Measurements from ENCODE around the gene TLE1. TPM values are rescaled to one million over a fixed set of nuclear protein-coding genes. Genes with fewer than 3 reads are reported as not detected.
"Not testable (repeated sequence)": the region's sequence is repeated elsewhere in the genome, so short reads cannot be mapped to it uniquely, and the experiment has no call there.

Gene TLE1
- total RNA-seq, 1 donor from 2014 or later = 10.2 TPM

DNA sequence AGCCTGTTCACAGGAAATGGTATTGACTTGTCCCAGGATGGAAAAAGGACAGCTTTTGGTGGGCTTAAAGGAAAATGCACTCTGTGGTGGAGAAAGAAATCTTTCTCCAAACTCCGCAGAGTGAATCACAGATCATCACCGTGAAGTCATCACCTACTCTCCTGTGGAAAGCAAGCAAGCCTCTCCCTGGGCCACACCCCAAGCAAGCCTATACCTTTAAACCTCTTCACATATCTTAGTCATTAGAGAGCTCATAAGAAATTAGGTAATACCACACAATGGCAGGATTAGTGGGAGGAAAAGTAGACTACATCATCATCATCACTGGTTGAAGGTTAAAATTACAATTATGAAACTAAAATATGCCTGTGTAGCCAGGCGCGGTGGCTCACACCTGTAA lies 23.2 kb downstream of the TLE1 start:
- intact Hi-C loops (cut with micrococcal nuclease) = no loop called here
- ATAC-seq (no peak), DNase-seq (no peak)

DNA sequence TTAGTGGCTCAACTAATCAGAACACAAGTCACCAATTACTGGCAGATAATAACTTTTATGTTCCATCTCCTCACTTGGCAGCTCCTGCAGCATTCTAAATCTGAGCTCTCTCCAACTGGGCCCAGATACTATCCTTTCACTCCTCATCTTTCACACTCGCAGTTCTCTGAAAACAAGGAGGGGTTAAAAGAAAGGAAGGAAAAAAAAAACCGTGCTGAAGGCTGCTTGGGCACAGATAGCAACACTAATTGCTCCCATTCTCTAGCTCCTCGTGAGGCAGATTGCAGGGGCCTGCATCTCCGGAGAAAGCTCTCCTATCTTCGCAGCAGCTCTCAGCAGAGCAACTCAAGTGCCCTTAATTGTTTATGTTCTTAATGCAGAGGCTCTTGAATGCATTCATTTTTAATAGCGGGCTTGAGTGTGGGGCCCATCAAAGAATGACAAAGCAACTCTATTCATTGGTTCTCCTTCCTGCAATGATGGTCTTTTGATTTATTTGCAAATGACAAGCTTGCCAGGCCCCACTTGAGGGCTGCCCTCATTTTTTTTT lies 23.9 kb downstream of the TLE1 start:
- peak; percentile 82 for ATAC-seq
- no peak for DNase-seq
- intact Hi-C loops (cut with micrococcal nuclease) = no loop called here

DNA sequence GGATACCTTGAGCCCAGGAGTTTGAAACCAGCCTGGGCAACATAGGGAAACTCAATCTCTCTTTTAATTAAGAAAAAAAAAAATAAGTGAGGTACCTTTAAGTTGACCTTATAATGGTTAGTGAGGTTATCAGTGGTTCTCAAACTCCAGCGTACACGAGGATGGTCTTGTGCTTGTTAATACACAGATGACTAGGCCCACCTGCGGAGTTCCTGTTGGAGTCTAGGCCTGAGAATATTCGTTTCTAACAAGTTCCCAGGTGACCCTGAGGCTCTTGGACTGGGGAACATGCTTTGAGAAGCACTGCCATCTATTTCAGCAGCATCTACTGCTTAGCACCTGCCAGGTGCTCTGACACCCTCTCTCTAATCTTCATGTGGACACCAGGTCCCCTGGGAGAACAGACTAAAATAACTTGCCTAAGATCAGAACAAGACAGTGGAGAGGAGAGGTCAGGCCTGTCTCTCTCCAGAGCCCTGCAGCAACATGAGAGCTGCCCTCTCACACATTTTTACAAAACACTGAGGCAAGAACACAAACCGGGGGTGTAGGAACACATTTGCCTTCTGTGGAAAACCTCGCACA lies 24.6 kb downstream of the TLE1 start:
- ATAC-seq (peak; percentile 84), DNase-seq (no peak)
- intact Hi-C loops (cut with micrococcal nuclease) = no loop called here

DNA sequence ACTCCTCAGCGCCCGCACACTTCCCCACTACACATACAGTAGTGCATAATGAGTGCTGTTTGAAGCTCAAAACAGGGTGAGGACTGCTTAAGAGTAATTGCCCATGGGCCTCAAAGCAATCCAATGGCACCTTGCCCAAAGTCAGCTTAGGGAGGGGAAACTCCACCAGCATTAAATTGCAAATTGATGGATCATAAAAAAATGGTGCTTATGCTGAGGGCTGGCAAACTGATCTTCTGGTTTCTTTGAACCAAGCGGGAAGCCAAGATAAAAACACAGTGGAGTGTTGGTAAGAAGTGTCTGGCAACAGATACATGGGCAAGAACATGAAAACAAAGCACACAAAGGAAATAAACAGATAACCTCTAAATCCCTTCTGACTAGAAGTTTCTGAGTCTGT lies 28.0 kb downstream of the TLE1 start:
- ATAC-seq = no peak
- intact Hi-C loops (cut with micrococcal nuclease) = no loop called here
- no peak for DNase-seq

DNA sequence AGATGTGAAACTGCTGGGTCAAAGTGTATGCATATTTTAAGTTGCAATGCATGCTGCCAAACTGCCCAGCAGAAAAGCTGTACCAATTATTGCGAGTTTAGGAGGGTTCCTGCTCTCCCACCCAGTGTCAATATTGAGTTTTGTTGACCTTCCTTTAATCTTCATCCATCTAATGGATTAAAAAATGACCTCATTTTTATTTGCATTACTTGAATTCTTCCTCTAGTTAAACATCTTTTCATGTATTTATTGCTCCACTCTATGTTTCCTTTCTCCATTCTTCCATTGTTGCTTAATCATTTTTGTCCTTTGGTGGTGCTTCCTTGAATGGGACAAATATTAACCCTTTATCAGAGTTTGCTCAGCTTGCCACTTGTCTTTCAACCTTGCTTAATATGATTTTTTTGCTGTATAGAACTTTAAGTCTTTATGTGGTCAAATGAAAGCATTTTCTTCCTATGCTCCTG lies 32.4 kb downstream of the TLE1 start:
- DNase-seq (no peak), ATAC-seq (no peak)
- intact Hi-C loops (cut with micrococcal nuclease) = no loop called here

DNA sequence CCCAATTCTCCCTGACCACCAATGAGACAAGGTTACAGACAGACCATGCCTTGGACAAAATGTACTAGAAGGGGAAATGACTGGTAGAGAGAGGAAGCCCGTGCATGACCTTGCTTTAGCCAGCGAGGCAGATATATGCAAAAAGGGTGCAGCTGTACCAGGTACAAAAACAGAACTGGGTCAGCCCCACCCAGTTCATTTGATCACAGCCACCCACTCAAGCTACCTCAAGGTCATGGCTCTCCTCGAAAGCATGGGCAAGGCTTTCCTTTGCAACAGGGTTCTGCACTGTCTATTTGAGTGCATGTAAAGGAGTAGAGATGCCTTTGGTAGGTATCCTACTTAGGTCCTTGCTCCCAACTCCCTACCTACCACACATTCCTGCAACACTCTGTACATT lies 33.3 kb downstream of the TLE1 start:
- intact Hi-C loops (cut with micrococcal nuclease) = no loop called here
- ATAC-seq = peak; percentile 27
- DNase-seq = no peak

DNA sequence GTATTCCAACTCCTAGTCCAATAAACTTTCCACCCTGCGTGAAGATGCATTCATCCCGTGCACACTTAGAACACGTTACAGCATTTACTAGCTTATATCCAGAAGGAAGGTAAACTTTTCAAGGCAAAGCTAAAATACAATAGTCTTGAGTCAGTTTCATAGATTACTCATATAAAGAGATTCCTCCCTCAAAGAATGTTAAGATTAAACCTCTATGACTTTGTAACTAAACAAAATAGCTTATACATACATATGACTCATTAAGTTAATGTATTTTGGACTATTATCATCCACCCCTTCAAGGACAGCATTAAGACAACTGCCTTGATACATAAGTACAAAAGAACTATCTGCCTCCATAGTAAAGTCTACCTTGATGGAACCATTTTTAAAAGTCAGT lies 36.1 kb downstream of the TLE1 start:
- intact Hi-C loops (cut with micrococcal nuclease) = no loop called here
- no peak for ATAC-seq
- DNase-seq = no peak

DNA sequence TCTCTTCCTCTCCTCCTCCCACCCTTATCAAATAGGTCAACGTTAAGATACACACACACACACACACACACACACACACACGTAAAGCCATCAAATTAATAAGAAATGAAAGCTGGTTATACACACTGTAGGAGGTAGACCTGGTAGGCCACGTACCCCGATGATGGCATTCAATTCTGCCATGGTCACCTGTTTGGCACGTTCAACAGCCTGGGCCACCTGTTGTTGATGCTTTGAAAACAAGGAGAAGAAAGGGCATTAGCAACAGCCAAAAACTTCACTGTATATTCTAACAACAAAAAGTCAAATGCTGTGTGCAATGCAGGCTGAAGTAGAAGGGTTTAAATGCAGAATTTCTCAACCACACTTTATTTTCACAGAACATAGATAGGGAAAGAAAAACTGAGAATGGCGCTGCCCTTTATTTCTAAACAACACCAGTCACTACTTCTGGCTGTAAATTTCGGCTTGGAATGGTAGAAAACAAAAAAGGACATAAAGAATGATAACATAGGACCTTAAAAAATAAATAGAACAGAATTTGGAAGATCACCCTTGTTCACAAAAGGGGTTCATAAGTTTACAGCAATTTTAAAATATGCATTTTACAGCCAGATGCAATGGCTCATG lies 37.2 kb downstream of the TLE1 start:
- no peak for DNase-seq
- intact Hi-C loops (cut with micrococcal nuclease) = no loop called here
- no peak for ATAC-seq

DNA sequence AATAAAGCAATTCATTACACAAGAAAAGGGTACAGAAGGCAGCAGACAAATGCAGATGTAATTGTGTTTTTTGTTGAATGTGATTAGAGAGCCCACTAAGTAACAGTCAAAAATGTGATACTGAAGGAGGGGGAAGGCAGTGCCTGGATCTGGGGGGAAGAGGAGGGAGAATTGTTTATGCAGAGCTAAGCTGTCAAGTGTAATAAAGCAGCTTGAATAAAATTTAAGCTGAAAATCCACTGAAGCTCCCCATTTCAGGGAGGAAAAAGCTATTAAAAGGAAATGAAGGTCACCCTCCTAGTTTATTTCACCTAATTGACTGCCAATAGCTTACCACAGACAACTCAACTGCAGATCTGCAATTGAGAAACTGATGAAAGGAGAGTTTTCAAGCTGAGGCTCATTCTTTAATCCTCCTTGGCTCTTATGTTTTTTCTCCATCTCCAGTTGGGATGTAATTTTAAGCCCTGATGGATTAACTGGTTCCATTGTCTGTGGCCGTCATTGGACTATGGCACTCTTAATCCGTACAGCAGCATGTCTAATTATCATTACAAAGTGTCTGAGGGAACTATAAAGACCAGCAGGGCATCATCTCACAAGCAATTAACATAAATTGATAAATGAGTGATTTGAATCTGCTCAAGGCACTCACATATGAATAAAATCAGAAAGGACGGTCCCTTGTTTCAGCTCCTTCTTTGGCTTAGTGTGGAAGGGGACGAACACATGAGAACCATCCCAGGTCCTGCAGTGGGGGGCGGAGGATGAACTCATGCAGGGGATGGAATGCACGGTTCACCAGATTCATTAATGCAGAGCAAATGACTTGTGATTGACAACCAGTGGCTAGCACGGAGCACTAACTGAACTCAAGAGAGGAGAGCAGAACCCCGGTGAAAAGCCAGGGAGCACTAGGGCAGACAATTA lies 38.5 kb downstream of the TLE1 start:
- no peak for ATAC-seq
- DNase-seq = no peak
- intact Hi-C loops (cut with micrococcal nuclease) = no loop called here

DNA sequence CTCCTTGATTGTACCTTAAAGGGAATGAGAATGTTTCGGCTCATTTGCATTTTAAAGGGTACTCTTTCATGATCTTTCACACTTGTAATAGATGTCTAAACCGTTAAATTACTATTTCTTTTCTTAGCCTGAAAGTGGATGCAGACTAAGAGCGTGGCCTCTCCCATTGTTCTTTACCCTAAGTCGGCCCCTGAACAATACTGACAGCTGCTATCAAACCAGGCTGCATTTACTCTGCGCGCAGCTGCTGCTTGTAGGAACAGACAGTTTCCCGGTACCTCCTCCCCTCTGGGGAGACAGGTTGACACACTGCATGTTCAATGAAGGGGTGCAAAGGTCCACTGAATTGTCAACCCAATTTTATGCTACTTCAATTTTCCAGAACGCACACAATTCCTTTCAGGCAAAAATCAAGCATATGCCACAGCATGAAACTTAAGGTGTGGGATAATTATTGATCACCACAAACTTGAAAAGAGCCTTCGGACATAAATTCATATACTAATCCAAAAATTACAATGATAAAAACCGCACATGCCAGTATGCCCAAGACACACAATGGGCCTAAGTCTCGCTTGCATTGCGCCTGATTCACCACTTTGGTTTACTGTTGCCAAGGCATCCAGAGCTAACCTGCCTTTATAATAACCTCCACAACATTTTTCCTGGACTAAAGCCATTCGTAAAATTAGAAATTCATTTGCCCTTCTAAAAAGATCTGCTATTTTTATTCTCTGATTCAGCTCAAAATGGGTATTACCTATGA lies 39.7 kb downstream of the TLE1 start:
- intact Hi-C loops (cut with micrococcal nuclease) = no loop called here
- no peak for DNase-seq
- ATAC-seq = no peak

DNA sequence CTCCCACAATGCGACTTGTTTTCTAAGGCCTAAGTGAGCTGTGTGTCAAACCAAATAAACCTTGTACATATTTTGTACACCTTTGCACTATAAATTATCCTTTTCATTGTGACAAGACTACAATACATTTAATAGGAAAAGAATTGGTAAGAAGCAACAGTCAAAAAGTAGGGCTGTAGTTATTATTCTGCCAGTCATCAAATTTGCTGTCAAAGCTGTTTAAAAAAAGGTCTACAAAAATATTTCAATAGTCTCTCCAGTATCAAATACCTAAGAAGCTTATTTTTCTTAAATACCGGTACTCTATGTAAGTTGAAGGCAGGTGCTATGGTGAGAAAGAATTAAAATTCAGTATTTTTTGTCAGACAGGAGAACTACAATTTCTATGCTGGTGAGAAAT lies 40.5 kb downstream of the TLE1 start:
- ATAC-seq = no peak
- DNase-seq = no peak
- intact Hi-C loops (cut with micrococcal nuclease) = no loop called here

DNA sequence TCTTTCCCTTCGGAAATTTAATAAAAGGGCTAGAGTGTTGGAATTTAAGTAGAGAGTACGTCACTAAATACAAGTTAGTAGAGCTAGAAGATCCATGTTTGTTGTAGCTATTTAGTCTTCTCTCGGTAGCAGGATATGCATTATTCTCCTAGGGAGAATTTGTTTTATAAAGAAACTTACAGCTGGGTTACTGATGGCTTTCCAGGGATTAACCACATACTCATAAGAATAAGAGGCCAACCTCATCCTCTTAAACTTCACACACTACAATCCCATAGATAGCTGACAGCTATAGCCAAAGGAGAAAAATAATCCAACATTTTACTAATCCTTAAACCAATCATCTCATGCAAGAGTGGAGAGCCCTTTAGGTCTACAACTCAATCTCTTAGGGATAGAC lies 43.0 kb downstream of the TLE1 start:
- intact Hi-C loops (cut with micrococcal nuclease) = no loop called here
- DNase-seq (no peak), ATAC-seq (no peak)

DNA sequence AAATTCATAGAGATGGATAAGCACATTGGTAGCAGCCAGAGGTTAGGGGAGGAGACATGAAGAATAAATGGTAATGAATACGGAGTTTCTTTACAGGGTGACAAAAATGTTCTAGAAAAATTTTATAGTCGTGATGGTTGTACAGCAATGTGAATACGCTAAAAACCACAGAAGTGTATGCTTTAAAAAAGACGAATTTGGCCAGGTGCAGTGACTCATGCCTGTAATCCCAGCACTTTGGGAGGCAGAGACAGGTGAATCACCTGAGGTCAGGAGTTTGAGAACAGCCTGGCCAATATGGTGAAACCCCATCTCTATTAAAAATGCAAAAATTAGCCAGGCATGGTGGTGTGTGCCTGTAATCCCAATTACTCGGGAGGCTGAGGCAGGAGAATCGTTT lies 44.8 kb downstream of the TLE1 start:
- DNase-seq; ATAC-seq; intact Hi-C loops (cut with micrococcal nuclease): not testable (repeated sequence)

DNA sequence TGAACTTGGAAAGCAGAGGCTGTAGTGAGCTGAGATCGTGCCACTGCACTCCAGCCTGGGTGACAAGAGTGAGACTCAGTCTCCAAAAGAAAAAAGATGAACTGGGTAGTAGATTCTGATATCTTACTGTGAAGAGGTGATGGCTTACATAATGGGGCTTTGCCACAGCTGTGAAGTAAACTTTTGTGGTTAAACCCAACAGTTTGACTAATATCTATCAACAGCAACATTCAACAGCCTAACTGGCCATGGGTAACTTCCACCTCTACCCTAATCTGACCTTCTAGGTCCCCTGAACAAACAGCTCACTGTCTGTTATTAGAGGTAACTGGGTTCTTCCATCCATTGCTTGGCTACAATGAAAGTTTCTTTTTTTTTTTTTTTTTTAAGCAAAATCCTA lies 52.1 kb downstream of the TLE1 start:
- ATAC-seq (no peak), DNase-seq (no peak)
- intact Hi-C loops (cut with micrococcal nuclease) = no loop called here

DNA sequence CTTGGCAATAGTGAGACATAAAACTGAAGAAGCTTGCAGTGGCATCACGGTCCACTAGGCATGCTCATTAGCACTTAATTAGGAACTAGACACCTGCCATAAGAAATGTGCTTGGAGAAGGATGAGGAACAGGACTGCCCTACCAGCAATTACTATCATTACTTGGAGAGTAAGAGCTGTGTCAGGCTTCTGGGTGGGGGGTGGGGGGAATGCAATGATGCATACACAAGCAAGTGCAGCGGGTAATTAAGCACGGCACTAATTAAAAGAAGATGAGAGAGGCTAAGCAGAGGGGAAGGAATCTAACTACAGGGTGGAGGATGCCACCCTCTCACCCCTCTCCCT lies 53.1 kb downstream of the TLE1 start:
- intact Hi-C loops (cut with micrococcal nuclease) = no loop called here
- no peak for DNase-seq
- ATAC-seq = no peak

DNA sequence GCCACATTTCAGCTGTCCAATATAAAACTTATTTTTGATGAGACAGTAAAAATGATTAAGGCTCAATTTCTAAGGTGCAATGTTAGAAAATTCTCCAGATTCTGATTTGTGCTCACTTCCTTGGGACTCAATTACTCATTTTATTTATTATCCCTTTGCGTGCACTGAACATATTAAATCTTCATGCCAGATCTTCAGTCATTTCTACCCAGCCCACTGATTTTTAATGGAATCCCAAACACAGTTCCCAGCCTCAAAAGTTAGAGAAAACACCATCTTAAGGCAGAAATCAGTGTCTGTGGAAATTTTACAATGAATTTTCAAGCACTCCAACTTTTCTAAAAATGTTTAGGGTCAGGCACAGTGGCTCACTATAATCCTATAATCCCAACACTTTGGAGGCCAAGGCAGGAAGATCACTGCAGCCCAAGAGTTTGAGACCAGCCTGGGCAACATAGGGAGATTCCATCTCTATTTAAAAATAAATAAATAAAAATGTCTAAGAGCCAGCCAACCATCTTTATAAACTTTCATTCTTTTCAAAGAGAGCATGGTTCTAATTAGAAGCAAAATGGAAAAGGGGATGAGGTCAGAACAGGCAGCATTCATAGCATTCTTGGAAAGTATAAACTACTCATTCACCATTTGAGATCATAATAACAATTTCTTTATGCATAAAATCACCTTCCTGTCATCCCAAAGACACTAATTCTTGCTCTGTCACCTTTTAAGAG lies 53.7 kb downstream of the TLE1 start:
- intact Hi-C loops (cut with micrococcal nuclease) = no loop called here

DNA sequence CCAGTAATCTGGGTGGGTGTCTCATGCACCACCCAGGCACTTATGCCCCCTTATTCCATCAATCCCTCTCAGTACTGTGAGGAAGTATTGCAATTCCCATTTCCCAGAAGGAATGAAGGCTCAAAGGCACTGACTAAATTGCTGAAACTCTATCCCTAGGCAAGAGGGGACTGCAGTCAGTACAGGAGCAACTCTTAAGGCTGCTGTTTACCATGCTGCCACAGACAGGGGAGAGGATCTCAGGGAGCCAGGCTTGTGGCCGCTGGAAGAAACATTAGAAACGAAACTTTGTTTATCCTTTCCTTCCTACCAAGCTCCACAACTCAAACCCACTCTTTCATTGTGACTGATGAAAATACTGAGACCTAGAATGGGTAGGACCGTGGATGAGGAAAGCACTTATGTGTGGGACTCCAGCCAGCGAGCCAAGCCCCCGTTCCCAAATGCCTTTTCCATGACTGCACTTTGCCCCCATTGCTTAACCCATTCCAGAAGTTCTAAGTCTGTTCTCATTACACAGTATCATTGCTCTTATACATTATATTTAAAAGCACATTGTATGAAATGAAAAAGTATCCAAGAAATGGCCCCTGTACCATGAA lies 54.3 kb downstream of the TLE1 start:
- intact Hi-C loops (cut with micrococcal nuclease) = no loop called here
- DNase-seq (no peak), ATAC-seq (no peak)

More for the DNA sequence above, 53.7 kb downstream of the TLE1 start:
- DNase-seq = no peak
- ATAC-seq = no peak

All from left ventricle myocardium superior (tissue), 1 donor.